Endothelial cell of umbilical vein (primary cell): ENCODE results near the gene CDH20. TPM values are rescaled to one million over a fixed set of nuclear protein-coding genes. Genes with fewer than 3 reads are reported as not detected.

Source experiments
- BruUV-seq: library from RNA; stranded (reverse); fragments of 400-500 nt; replicated peaks from 2 replicates; lab custom pipeline; 2021; lab: Mats Ljungman, UMichigan
- CTCF ChIA-PET: fragments of 300-600, 350-600 bp; sonication (Branson Sonifier 250); formaldehyde crosslinking; loops from one replicate; lab custom pipeline; 2021; ENCODE audit warnings: antibody characterized with exemption, inconsistent platforms; lab: Charles Lee
- POLR2A ChIA-PET: fragments of 300-600, 350-600 bp; sonication (Branson Sonifier 250); formaldehyde crosslinking; loops from one replicate; lab custom pipeline; 2021; ENCODE audit warnings: antibody characterized with exemption, inconsistent platforms; lab: Charles Lee
- DNase-seq: peaks from one replicate; pipeline ENCODE4 v3.0.0-alpha.2; 2011; ENCODE audit warnings: low read depth, low spot score
- FAIRE-seq: peaks from 2 replicates; lab custom pipeline; 2011; peaks lifted over from hg19 to GRCh38; lab: Jason Lieb, UNC
- H2AFZ ChIP-seq: 2 replicates; pipeline ENCODE4 v1.6.0; 2012; ENCODE audit warnings: low read depth, low read length, control low read depth, inconsistent platforms
- H3K27ac ChIP-seq: 2 replicates; pipeline ENCODE4 v1.5.1; 2011; ENCODE audit warnings: low read depth, mild to moderate bottlenecking, control low read depth, low read length, moderate library complexity; ENCODE audit not compliant: insufficient read depth
- H3K27me3 ChIP-seq, 2 experiments: 2 replicates each; pipeline versions ENCODE4 v1.6.0 to v1.6.1; 2011; ENCODE audit warnings: low read length in 2 of 2, mixed read lengths in 1 of 2; ENCODE audit not compliant: control insufficient read depth in 2 of 2, insufficient read depth in 2 of 2
- H3K36me3 ChIP-seq, 2 experiments: 2 replicates in 1 of 2; 3 replicates in 1 of 2; pipeline ENCODE4 v1.5.1; 2011; ENCODE audit warnings: low read length in 2 of 2, mild to moderate bottlenecking in 1 of 2, moderate library complexity in 1 of 2; ENCODE audit not compliant: control insufficient read depth in 2 of 2, insufficient read depth in 2 of 2; ENCODE audit errors: extremely low read depth in 1 of 2
- H3K4me1 ChIP-seq: 3 replicates; pipeline ENCODE4 v1.5.1; 2011; ENCODE audit warnings: mild to moderate bottlenecking, low read length; ENCODE audit not compliant: control insufficient read depth, insufficient read depth; ENCODE audit errors: extremely low read depth
- H3K4me2 ChIP-seq: 2 replicates; pipeline ENCODE4 v1.6.1; 2011; ENCODE audit warnings: low read length, control low read depth, mixed read lengths; ENCODE audit not compliant: insufficient read depth
- H3K4me3 ChIP-seq, 3 experiments: fragments of 200-600 bp in 1 of 3; sonication (generic), shearing (Covaris generic) in 1 of 3; replicated peaks in 1 of 3; 2 replicates each; pipeline ENCODE4 v1.5.1; 2011 to 2016; ENCODE audit warnings: control low read depth in 3 of 3, low read length in 3 of 3, mild to moderate bottlenecking in 2 of 3, inconsistent platforms in 1 of 3, low read depth in 1 of 3, moderate library complexity in 1 of 3; ENCODE audit not compliant: insufficient read depth in 1 of 3
- H3K79me2 ChIP-seq: 2 replicates; pipeline ENCODE4 v1.6.0; 2012; ENCODE audit warnings: low read length, inconsistent platforms; ENCODE audit not compliant: control insufficient read depth, insufficient read depth
- H3K9ac ChIP-seq: replicated peaks from 2 replicates; pipeline ENCODE3; 2011; ENCODE audit warnings: low read length, control low read depth; ENCODE audit not compliant: insufficient read depth; ENCODE audit errors: extremely low read depth
- H3K9me1 ChIP-seq: replicated peaks from 3 replicates; pipeline ENCODE4 v1.6.0; 2011; ENCODE audit warnings: mild to moderate bottlenecking, low read length; ENCODE audit not compliant: control insufficient read depth, insufficient read depth; ENCODE audit errors: extremely low read depth
- H3K9me3 ChIP-seq: replicated peaks from 2 replicates; pipeline ENCODE4 v1.5.1; 2012; ENCODE audit warnings: low read length, inconsistent platforms; ENCODE audit not compliant: control insufficient read depth, insufficient read depth
- H4K20me1 ChIP-seq: replicated peaks from 2 replicates; pipeline ENCODE3; 2011; ENCODE audit warnings: mild to moderate bottlenecking, low read length; ENCODE audit not compliant: control insufficient read depth, insufficient read depth; ENCODE audit errors: extremely low read depth
- CTCF ChIP-seq, 2 donors: IDR thresholded peaks; 1 replicate in 1 of 2; 2 replicates in 1 of 2; pipeline ENCODE4 v1.5.1; 2011; ENCODE audit warnings: low read length in 2 of 2, mild to moderate bottlenecking in 2 of 2, moderate library complexity in 2 of 2, control low read depth in 1 of 2, inconsistent platforms in 1 of 2, low read depth in 1 of 2; ENCODE audit not compliant: insufficient read depth in 1 of 2; ENCODE audit errors: extremely low read depth in 1 of 2
- EZH2 ChIP-seq: IDR thresholded peaks from 2 replicates; pipeline ENCODE4 v1.6.1; 2012; ENCODE audit warnings: borderline replicate concordance, low read depth, mild to moderate bottlenecking, moderate library complexity, low read length, inconsistent platforms; ENCODE audit not compliant: severe bottlenecking
- FOS ChIP-seq: IDR thresholded peaks from 2 replicates; pipeline ENCODE4 v1.6.1; 2011; ENCODE audit warnings: mild to moderate bottlenecking, low read length, moderate library complexity, borderline replicate concordance; ENCODE audit not compliant: insufficient read depth
- GATA2 ChIP-seq: IDR thresholded peaks from 2 replicates; pipeline ENCODE4 v1.7.0; 2011; ENCODE audit warnings: low read depth, mild to moderate bottlenecking, moderate library complexity, mixed read lengths, low read length; ENCODE audit not compliant: insufficient read length, insufficient read depth
- JUN ChIP-seq: IDR thresholded peaks from 2 replicates; pipeline ENCODE4 v1.6.1; 2011; ENCODE audit warnings: borderline replicate concordance, low read depth; ENCODE audit not compliant: insufficient read length, insufficient read depth
- MYC ChIP-seq: IDR thresholded peaks from one replicate; pipeline ENCODE4 v1.6.1; 2011; ENCODE audit warnings: mild to moderate bottlenecking, low read depth, low read length
- POLR2A ChIP-seq: IDR thresholded peaks from 2 replicates; pipeline ENCODE4 v1.6.1; 2012; ENCODE audit warnings: low read depth, mild to moderate bottlenecking, control low read depth, low read length
- POLR2AphosphoS5 ChIP-seq: IDR thresholded peaks from 2 replicates; pipeline ENCODE4 v1.6.1; 2012; ENCODE audit warnings: low read depth, mild to moderate bottlenecking, control low read depth, low read length, moderate library complexity; ENCODE audit not compliant: insufficient read depth
- dilution Hi-C: fragments of 300-500 bp; cut with MboI; formaldehyde crosslinking; loops from one replicate; pipeline ENCODE4 v1.15.0; 2019; ENCODE audit warnings: low sequenced_read_pairs; ENCODE audit not compliant: extremely low pct_ligation_motif_present
- intact Hi-C: fragments of 100-400 bp; cut with micrococcal nuclease; formaldehyde crosslinking; loops from one replicate; pipeline ENCODE4 v1.10.0; 2022
- polyA plus RNA-seq, 4 experiments: library from polyadenylated mRNA; depleted of rRNA in 3 of 4; stranded (reverse) in 3 of 4; unstranded in 1 of 4; fragments of >200 nt; gene quantifications; 2 replicates each; pipeline versions ENCODE4 v1.2.1 to v1.2.3, GENCODE V29; 2011 to 2012; ENCODE audit warnings: missing spikeins in 1 of 4
- total RNA-seq: library from RNA; stranded (reverse); gene quantifications from 2 replicates; pipeline ENCODE4 v1.2.3, GENCODE V29; 2021
- TF ChIP-seq, protein P1 (sequence below): IDR thresholded peaks from 2 replicates; pipeline ENCODE4 v1.6.1; 2011; ENCODE audit not compliant: insufficient read depth, insufficient read length

The CDH20 gene
- total and polyA plus RNA-seq, 2 donors (not counting 3 experiments of a cell fraction or from before 2014, with no cell fraction given): not detected

GRCh38 chr18:61397222-61397621 is 64.0 kb downstream of the CDH20 start:
- no peaks in the 10 kb centered on the region for H3K9me3 ChIP-seq
- H3K27ac ChIP-seq: no peak overlapping the region
- CTCF ChIA-PET: no interaction called here
- FAIRE-seq (no peak), DNase-seq (no peak)
- no TSS peak for BruUV-seq
- H3K79me2 ChIP-seq: no peaks in the 10 kb centered on the region
- H3K9ac ChIP-seq: no peak overlapping the region
- H4K20me1 ChIP-seq: no peaks in the 10 kb centered on the region
- no peak overlapping the region for H3K4me3 ChIP-seq
- POLR2A ChIA-PET: no interaction called here
- H3K27me3 ChIP-seq: no peaks in the 10 kb centered on the region
- H3K36me3 ChIP-seq: no peaks in the 10 kb centered on the region
- intact Hi-C loops: no loop called here
- H3K9me1 ChIP-seq: no peaks in the 10 kb centered on the region
- dilution Hi-C loops: no loop called here
- H2AFZ ChIP-seq: no peak overlapping the region
- TF ChIP-seq GATA2 (no peak), POLR2AphosphoS5 (no peak), POLR2A (no peak), MYC (no peak), CTCF (IDR thresholded peaks at IDR 0.05; ENCODE audit: extremely low read depth in 1 of 2, insufficient read depth in 1 of 2, low read depth in 1 of 2, low read length in 2 of 2) (no peak), FOS (no peak), EZH2 (no peak), JUN (no peak)
- TF ChIP-seq, protein P1, sequence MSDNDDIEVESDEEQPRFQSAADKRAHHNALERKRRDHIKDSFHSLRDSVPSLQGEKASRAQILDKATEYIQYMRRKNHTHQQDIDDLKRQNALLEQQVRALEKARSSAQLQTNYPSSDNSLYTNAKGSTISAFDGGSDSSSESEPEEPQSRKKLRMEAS: no peak
- H3K4me2 ChIP-seq: no peak overlapping the region
- peaks cover 22% of the 10 kb centered on the region for H3K4me1 ChIP-seq
